ENCODE measurements around the gene MMP24.

MMP24 gene

DNA sequence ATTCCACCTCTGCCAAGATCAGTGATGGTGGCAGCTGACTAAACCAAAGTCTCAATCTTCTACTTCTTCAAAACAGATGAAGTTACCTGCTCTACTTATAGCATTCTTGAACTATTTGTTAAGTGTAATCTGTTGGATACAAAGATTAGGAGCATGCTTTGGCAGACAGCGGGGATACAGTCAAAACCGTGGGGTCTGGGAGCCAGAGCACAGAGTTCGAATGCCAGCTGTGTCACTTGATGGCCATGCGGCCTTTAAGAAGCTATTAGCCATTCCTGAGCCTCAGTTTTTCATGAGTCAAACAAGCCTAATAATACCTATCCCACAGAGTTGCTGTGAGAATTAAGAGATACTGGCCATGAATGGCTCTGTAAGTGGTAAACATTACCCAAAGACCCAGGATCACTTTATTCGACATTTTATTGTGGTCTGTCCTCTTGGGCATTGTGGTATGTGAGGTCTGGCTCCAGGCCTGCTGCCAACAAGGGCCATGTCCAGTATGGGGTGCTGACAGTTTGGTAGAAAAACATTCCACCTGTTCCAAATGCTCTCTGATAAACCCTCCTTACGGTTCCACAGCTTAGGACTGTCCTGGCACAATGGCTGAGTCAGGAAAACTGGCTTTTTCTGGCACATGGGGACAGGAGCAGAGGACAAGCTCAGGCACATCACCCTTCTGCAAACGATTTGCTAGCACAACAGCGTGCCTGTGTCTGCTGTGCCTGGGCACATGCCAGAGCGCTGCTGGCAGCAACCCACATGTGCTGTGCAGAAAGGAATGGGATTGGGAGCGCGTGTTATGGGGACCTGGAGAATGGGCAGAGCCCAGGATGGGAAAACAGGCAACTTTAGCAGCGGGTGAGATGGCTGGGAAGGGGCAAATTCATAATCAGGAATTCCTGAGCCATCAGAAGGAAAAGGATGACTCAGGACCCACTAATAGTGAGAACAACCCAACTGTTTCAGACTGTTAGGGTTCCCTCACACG is 81.5 kb downstream of the MMP24 start:
- TF ChIP-seq SIN3A (IDR thresholded peaks at IDR 0.05; ENCODE audit: borderline replicate concordance, insufficient read depth, low read length) (no peak), TAF1 (IDR thresholded peaks at IDR 0.05; ENCODE audit: borderline replicate concordance, insufficient read depth, low read length) (no peak), POLR2AphosphoS5 (IDR thresholded peaks at IDR 0.05; ENCODE audit: low read depth, low read length) (no peak)

DNA sequence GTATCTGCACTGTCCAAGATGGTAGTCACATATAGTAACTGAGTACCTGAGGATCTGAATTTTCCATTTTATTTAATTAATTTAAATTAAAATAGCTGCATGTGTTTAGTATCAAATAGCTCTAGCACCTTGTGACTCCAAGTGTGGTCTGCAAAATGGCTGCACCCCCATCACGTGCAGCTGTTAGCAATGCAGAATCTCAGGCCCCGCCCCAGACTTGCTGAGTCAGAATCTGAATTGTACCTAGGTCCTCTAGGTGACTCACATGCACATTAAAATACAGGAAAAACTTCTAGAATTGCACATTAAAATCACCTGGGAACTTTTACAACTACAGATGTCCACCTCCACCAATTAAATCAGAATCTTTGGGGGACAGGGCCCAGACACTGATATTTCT is 84.9 kb downstream of the MMP24 start:
- TF ChIP-seq, protein P1, sequence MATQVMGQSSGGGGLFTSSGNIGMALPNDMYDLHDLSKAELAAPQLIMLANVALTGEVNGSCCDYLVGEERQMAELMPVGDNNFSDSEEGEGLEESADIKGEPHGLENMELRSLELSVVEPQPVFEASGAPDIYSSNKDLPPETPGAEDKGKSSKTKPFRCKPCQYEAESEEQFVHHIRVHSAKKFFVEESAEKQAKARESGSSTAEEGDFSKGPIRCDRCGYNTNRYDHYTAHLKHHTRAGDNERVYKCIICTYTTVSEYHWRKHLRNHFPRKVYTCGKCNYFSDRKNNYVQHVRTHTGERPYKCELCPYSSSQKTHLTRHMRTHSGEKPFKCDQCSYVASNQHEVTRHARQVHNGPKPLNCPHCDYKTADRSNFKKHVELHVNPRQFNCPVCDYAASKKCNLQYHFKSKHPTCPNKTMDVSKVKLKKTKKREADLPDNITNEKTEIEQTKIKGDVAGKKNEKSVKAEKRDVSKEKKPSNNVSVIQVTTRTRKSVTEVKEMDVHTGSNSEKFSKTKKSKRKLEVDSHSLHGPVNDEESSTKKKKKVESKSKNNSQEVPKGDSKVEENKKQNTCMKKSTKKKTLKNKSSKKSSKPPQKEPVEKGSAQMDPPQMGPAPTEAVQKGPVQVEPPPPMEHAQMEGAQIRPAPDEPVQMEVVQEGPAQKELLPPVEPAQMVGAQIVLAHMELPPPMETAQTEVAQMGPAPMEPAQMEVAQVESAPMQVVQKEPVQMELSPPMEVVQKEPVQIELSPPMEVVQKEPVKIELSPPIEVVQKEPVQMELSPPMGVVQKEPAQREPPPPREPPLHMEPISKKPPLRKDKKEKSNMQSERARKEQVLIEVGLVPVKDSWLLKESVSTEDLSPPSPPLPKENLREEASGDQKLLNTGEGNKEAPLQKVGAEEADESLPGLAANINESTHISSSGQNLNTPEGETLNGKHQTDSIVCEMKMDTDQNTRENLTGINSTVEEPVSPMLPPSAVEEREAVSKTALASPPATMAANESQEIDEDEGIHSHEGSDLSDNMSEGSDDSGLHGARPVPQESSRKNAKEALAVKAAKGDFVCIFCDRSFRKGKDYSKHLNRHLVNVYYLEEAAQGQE (IDR thresholded peaks at IDR 0.05; ENCODE audit: insufficient read depth in 1 of 2, low read depth in 2 of 2, low read length in 2 of 2): no peak

DNA sequence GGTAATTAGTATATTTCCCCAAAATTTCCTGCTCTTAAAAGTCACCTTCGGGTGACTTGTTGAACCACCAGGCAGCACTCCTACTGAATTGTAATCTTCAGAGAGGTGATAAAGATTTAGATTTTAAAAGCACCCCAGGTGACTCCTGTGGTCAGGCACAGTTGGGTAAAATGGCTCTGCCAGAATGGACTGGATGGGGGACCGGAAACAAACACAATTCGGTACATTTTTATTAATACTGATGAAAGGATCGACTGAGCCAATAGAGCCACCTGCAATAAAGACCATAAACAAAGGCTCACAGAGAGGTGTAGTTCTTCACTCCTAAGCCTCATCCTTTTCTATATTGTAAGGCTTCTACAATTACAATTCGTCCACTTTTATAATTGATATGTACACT is 85.3 kb downstream of the MMP24 start:
- TF ChIP-seq, protein P1 (IDR thresholded peaks at IDR 0.05; ENCODE audit: insufficient read depth in 1 of 2, low read depth in 2 of 2, low read length in 2 of 2): no peak
- TF ChIP-seq TAF1 (IDR thresholded peaks at IDR 0.05; ENCODE audit: borderline replicate concordance, insufficient read depth, low read length) (no peak), SIN3A (IDR thresholded peaks at IDR 0.05; ENCODE audit: borderline replicate concordance, insufficient read depth, low read length) (no peak), FOXP2 (optimal IDR thresholded peaks at IDR 0.05; ENCODE audit: borderline replicate concordance, extremely low read depth, extremely low read length, insufficient read depth) (no peak), POLR2AphosphoS5 (IDR thresholded peaks at IDR 0.05; ENCODE audit: low read depth, low read length) (no peak)

DNA sequence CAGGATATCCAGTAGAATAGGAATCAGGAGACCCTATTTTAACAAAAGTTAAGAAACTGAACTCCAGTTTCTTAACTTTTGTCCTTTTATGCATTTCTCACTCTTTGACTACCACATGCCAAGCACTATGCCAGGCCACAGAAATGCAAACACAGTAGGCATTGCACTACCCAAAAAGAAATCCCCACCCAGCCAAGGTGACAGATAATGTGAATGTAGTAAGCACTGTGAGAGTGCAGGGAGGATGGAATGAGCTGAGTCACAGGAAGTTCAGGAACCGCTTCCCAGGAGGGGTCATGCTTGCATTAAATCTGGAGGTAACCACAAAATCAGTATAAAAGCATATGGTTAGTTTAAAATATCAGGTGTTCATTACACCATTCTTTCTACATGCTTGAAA is 85.8 kb downstream of the MMP24 start:
- no peak for TF ChIP-seq POLR2AphosphoS5 (IDR thresholded peaks at IDR 0.05; ENCODE audit: low read depth, low read length)
- no peak for TF ChIP-seq TAF1 (IDR thresholded peaks at IDR 0.05; ENCODE audit: borderline replicate concordance, insufficient read depth, low read length)

DNA sequence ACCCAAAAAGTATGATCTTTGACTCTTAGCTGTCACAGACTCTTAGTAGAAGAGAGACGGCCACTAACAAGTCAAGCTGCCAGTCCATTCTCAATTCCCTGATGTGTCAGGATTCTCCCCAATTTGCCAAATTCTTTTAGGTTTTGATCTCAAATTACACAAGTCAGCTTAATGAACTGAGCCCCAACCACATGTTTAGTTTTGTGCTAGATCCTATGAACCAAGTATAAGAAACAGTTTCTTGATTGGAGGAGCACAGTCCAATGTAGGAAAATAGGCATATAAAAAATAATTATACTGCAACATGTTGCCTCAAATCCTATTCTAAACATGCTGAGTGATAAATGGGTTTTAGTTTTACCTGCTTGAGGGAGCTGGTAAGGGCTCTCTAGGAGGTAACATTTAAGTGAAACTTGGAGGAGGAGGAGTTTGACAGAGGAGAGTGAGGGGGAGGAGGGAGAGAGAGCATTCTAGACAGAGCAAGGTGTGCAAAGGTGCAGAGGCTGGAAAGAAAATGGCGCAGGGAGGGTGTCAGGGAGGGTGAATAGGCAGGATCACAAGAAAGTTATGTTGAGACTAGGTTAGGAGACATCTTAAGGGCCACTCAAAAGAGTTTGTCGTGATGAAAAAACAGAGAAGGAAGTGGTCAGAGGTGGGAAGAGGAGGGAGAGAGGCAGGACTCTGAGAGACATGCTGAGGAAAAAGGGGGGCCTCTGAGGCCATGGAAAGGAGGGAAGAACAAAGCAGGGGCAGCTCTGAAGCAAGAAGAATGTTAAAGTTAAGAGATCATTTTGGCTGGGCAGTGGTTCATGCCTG is 88.5 kb downstream of the MMP24 start:
- TF ChIP-seq FOXP2 (optimal IDR thresholded peaks at IDR 0.05; ENCODE audit: borderline replicate concordance, extremely low read depth, extremely low read length, insufficient read depth) (no peak), POLR2AphosphoS5 (IDR thresholded peaks at IDR 0.05; ENCODE audit: low read depth, low read length) (no peak), SIN3A (IDR thresholded peaks at IDR 0.05; ENCODE audit: borderline replicate concordance, insufficient read depth, low read length) (no peak), TAF1 (IDR thresholded peaks at IDR 0.05; ENCODE audit: borderline replicate concordance, insufficient read depth, low read length) (no peak)
- TF ChIP-seq, protein P1 (IDR thresholded peaks at IDR 0.05; ENCODE audit: insufficient read depth in 1 of 2, low read depth in 2 of 2, low read length in 2 of 2): no peak

DNA sequence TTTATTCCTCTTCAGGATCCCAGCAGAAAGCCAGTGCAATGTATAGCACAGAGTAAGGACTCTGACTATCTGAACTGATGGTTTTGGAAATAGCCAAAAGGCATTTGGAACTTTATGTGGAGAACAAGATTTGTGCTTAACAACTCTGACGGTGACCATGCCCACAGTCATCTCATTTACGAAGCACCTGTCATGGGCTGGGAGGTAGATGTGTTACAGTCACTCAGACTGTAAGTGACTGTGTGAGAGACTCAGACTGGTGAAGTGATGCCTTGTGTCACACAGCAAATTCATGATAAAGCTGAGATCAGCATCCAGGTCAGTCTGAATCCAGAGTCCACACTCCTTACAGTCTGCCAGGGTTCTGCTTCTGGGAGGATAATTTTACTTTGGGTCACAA is 89.6 kb downstream of the MMP24 start:
- TF ChIP-seq POLR2AphosphoS5 (IDR thresholded peaks at IDR 0.05; ENCODE audit: low read depth, low read length) (no peak), TAF1 (IDR thresholded peaks at IDR 0.05; ENCODE audit: borderline replicate concordance, insufficient read depth, low read length) (no peak), FOXP2 (optimal IDR thresholded peaks at IDR 0.05; ENCODE audit: borderline replicate concordance, extremely low read depth, extremely low read length, insufficient read depth) (no peak), SIN3A (IDR thresholded peaks at IDR 0.05; ENCODE audit: borderline replicate concordance, insufficient read depth, low read length) (no peak)
- TF ChIP-seq, protein P1 (IDR thresholded peaks at IDR 0.05; ENCODE audit: insufficient read depth in 1 of 2, low read depth in 2 of 2, low read length in 2 of 2): no peak
